Activated CD4-positive, alpha-beta T cell treated with anti-CD3 and anti-CD28 coated beads, Interleukin-2, amount 10 ng/mL, durations not matched to agents 7 days and 5 days (primary cell): ENCODE data around the gene SERAC1. TPM values are rescaled to one million over a fixed set of nuclear protein-coding genes. Genes with fewer than 3 reads are reported as not detected.

ENCODE experiments used
- CTCF ChIA-PET: fragments of 350-600 bp; sonication (Branson Sonifier 250); formaldehyde crosslinking; loops from one replicate; lab custom pipeline; 2021; ENCODE audit warnings: antibody characterized with exemption; lab: Charles Lee
- POLR2A ChIA-PET: fragments of 350-600 bp; sonication (Branson Sonifier 250); formaldehyde crosslinking; loops from one replicate; lab custom pipeline; 2021; ENCODE audit warnings: antibody characterized with exemption; lab: Charles Lee
- DNase-seq: peaks from one replicate; pipeline ENCODE4 v3.0.0-alpha.2; 2020
- H3K27ac Mint-ChIP-seq: one replicate; pipeline ENCODE4 v1.8.0; 2021; ENCODE audit warnings: mild to moderate bottlenecking, moderate library complexity, mixed read lengths
- H3K27me3 Mint-ChIP-seq: one replicate; pipeline ENCODE4 v1.8.0; 2021; ENCODE audit warnings: mixed read lengths
- H3K36me3 Mint-ChIP-seq: one replicate; pipeline ENCODE4 v1.8.0; 2021; ENCODE audit warnings: low read depth, mixed read lengths
- H3K4me1 Mint-ChIP-seq: one replicate; pipeline ENCODE4 v1.8.0; 2021; ENCODE audit warnings: mixed read lengths
- H3K4me3 Mint-ChIP-seq: one replicate; pipeline ENCODE4 v1.8.0; 2021; ENCODE audit warnings: mild to moderate bottlenecking, moderate library complexity, mixed read lengths
- H3K9me3 Mint-ChIP-seq: one replicate; pipeline ENCODE4 v1.8.0; 2021; ENCODE audit warnings: mixed read lengths
- total RNA-seq, 2 experiments: library from RNA; stranded (reverse); gene quantifications; one replicate each; pipeline ENCODE4 v1.2.3, GENCODE V29; 2021

The SERAC1 gene
- total RNA-seq, 2 experiments from 2014 or later: 4.5 TPM

- Mint-ChIP-seq H3K4me3 (no peak overlapping the region), H3K27me3 (no peaks in the 10 kb centered on the region), H3K4me1 (peaks cover 24% of the 10 kb centered on the region), H3K9me3 (no peaks in the 10 kb centered on the region), H3K27ac (peak overlapping the region; percentile 31), H3K36me3 (peaks cover 63% of the 10 kb centered on the region)
- POLR2A ChIA-PET: no interaction called here
- DNase-seq: no peak
- CTCF ChIA-PET: interaction anchor here (1.7 to 2.6 kb wide), 2 partner anchors 11 to 327 kb away, joined by 4 to 12 read pairs; no protein-coding TSS in a partner anchor
These were observed 84.4 kb downstream of the SERAC1 start for GRCh38 chr6:158083455-158084325.

- Mint-ChIP-seq H3K27ac (no peak overlapping the region), H3K4me1 (peaks cover 15% of the 10 kb centered on the region), H3K36me3 (peaks cover 62% of the 10 kb centered on the region), H3K9me3 (no peaks in the 10 kb centered on the region), H3K4me3 (no peak overlapping the region), H3K27me3 (no peaks in the 10 kb centered on the region)
- ChIA-PET POLR2A (no interaction called here), CTCF (interaction anchor here (0.6 to 1.2 kb wide), 2 partner anchors 24 to 439 kb away, joined by 3 read pairs; no protein-coding TSS in a partner anchor)
- no peak for DNase-seq
These were observed 86.5 kb downstream of the SERAC1 start for GRCh38 chr6:158081657-158081935.

GRCh38 chr6:158080849-158081656 lies 87.0 kb downstream of the SERAC1 start:
- Mint-ChIP-seq H3K9me3 (no peaks in the 10 kb centered on the region), H3K27ac (no peak overlapping the region), H3K4me3 (no peak overlapping the region), H3K36me3 (peaks cover 62% of the 10 kb centered on the region), H3K4me1 (peaks cover 10% of the 10 kb centered on the region), H3K27me3 (no peaks in the 10 kb centered on the region)
- DNase-seq: no peak
- CTCF ChIA-PET: interaction anchor here (0.6 to 1.2 kb wide), 3 partner anchors 24 to 439 kb away, joined by 3 read pairs; no protein-coding TSS in a partner anchor
- POLR2A ChIA-PET: no interaction called here

- Mint-ChIP-seq H3K4me1 (peaks cover 7% of the 10 kb centered on the region), H3K4me3 (no peak overlapping the region), H3K27ac (no peak overlapping the region), H3K36me3 (peaks cover 58% of the 10 kb centered on the region), H3K9me3 (no peaks in the 10 kb centered on the region), H3K27me3 (no peaks in the 10 kb centered on the region)
- CTCF ChIA-PET: no interaction called here
- POLR2A ChIA-PET: interaction anchor here (0.6 kb wide), 1 partner anchor 52 kb away, joined by 3 read pairs; no protein-coding TSS in a partner anchor
- DNase-seq: no peak
These were observed 89.7 kb downstream of the SERAC1 start for GRCh38 chr6:158078320-158078719.

- ChIA-PET CTCF (no interaction called here), POLR2A (no interaction called here)
- Mint-ChIP-seq H3K4me3 (no peak overlapping the region), H3K27me3 (no peaks in the 10 kb centered on the region), H3K27ac (no peak overlapping the region), H3K36me3 (peaks cover 52% of the 10 kb centered on the region), H3K9me3 (no peaks in the 10 kb centered on the region), H3K4me1 (peaks cover 7% of the 10 kb centered on the region)
- DNase-seq: no peak
These were observed 90.4 kb downstream of the SERAC1 start for GRCh38 chr6:158077676-158078075.

- Mint-ChIP-seq H3K4me1 (peaks cover 13% of the 10 kb centered on the region), H3K27me3 (no peaks in the 10 kb centered on the region), H3K27ac (no peak overlapping the region), H3K4me3 (no peak overlapping the region), H3K9me3 (no peaks in the 10 kb centered on the region), H3K36me3 (peaks cover 56% of the 10 kb centered on the region)
- DNase-seq: no peak
- POLR2A ChIA-PET: no interaction called here
- CTCF ChIA-PET: no interaction called here
These were observed 91.5 kb downstream of the SERAC1 start for GRCh38 chr6:158076548-158076947.

GRCh38 chr6:158073776-158074175 lies 94.3 kb downstream of the SERAC1 start:
- H3K9me3 Mint-ChIP-seq: no peaks in the 10 kb centered on the region
- no peak overlapping the region for H3K4me3 Mint-ChIP-seq
- no peak overlapping the region for H3K27ac Mint-ChIP-seq
- H3K27me3 Mint-ChIP-seq: no peaks in the 10 kb centered on the region
- POLR2A ChIA-PET: no interaction called here
- CTCF ChIA-PET: interaction anchor here (1.4 to 3.9 kb wide), 3 partner anchors 12 to 48 kb away, joined by 7 to 16 read pairs (median 11); no protein-coding TSS in a partner anchor
- peaks cover 22% of the 10 kb centered on the region for H3K4me1 Mint-ChIP-seq
- no peak for DNase-seq
- peaks cover 55% of the 10 kb centered on the region for H3K36me3 Mint-ChIP-seq

- ChIA-PET CTCF (interaction anchor here (0.6 to 3.9 kb wide), 20 partner anchors 11 to 797 kb away, joined by 3 to 16 read pairs (median 3); no protein-coding TSS in a partner anchor), POLR2A (interaction anchor here (0.6 to 1.2 kb wide), 2 partner anchors 14 to 109 kb away, joined by 3 to 4 read pairs; no protein-coding TSS in a partner anchor)
- Mint-ChIP-seq H3K27me3 (no peaks in the 10 kb centered on the region), H3K27ac (no peak overlapping the region), H3K4me1 (peaks cover 32% of the 10 kb centered on the region), H3K9me3 (no peaks in the 10 kb centered on the region), H3K36me3 (peaks cover 48% of the 10 kb centered on the region), H3K4me3 (no peak overlapping the region)
- peak; percentile 77 for DNase-seq
These were observed 95.9 kb downstream of the SERAC1 start for GRCh38 chr6:158072083-158072721.

GRCh38 chr6:158071121-158072082 lies 96.7 kb downstream of the SERAC1 start:
- POLR2A ChIA-PET: interaction anchor here (1.2 kb wide), 1 partner anchor 13 kb away, joined by 4 read pairs; no protein-coding TSS in a partner anchor
- H3K27ac Mint-ChIP-seq: peak overlapping the region; percentile 31
- no peaks in the 10 kb centered on the region for H3K9me3 Mint-ChIP-seq
- no peak for DNase-seq
- peaks cover 32% of the 10 kb centered on the region for H3K4me1 Mint-ChIP-seq
- peaks cover 50% of the 10 kb centered on the region for H3K36me3 Mint-ChIP-seq
- CTCF ChIA-PET: interaction anchor here (0.6 to 3.9 kb wide), 24 partner anchors 8 to 796 kb away, joined by 3 to 16 read pairs (median 4); no protein-coding TSS in a partner anchor
- no peaks in the 10 kb centered on the region for H3K27me3 Mint-ChIP-seq
- H3K4me3 Mint-ChIP-seq: no peak overlapping the region

GRCh38 chr6:158070513-158070912 lies 97.5 kb downstream of the SERAC1 start:
- no peak overlapping the region for H3K27ac Mint-ChIP-seq
- no peaks in the 10 kb centered on the region for H3K27me3 Mint-ChIP-seq
- H3K4me3 Mint-ChIP-seq: no peak overlapping the region
- CTCF ChIA-PET: interaction anchor here (0.7 to 2.9 kb wide), 8 partner anchors 9 to 314 kb away, joined by 3 to 11 read pairs (median 6); no protein-coding TSS in a partner anchor
- peaks cover 49% of the 10 kb centered on the region for H3K36me3 Mint-ChIP-seq
- H3K4me1 Mint-ChIP-seq: peaks cover 32% of the 10 kb centered on the region
- DNase-seq: no peak
- POLR2A ChIA-PET: no interaction called here
- no peaks in the 10 kb centered on the region for H3K9me3 Mint-ChIP-seq

GRCh38 chr6:158069800-158070195 lies 98.3 kb downstream of the SERAC1 start:
- peaks cover 47% of the 10 kb centered on the region for H3K36me3 Mint-ChIP-seq
- ChIA-PET CTCF (interaction anchor here (0.7 to 2.4 kb wide), 8 partner anchors 11 to 313 kb away, joined by 3 to 9 read pairs (median 4); no protein-coding TSS in a partner anchor), POLR2A (no interaction called here)
- H3K27ac Mint-ChIP-seq: no peak overlapping the region
- no peak overlapping the region for H3K4me3 Mint-ChIP-seq
- H3K9me3 Mint-ChIP-seq: no peaks in the 10 kb centered on the region
- DNase-seq: no peak
- H3K4me1 Mint-ChIP-seq: peaks cover 32% of the 10 kb centered on the region
- no peaks in the 10 kb centered on the region for H3K27me3 Mint-ChIP-seq
